IMR-90 (cell line): ENCODE measurements around the gene CCDC107. TPM values are rescaled to one million over a fixed set of nuclear protein-coding genes. Genes with fewer than 3 reads are reported as not detected.

Experiments
- ATAC-seq: fragments of 200-7000 bp; cut with Tn5 transposase; 2 replicates; pipeline ENCODE4 v1.9.1; 2020; ENCODE audit warnings: low read depth, mild to moderate bottlenecking, moderate library complexity
- BruUV-seq: library from RNA; stranded (reverse); fragments of 400-500 nt; replicated peaks from 2 replicates; lab custom pipeline; 2021; lab: Mats Ljungman, UMichigan
- CTCF ChIA-PET: fragments of 300-600 bp; formaldehyde crosslinking; extraction: SDS; loops from one replicate; lab custom pipeline; 2021; ENCODE audit warnings: antibody characterized with exemption; lab: Yijun Ruan, JAX
- POLR2A ChIA-PET: fragments of 300-600 bp; sonication (Branson Sonifier 250); formaldehyde crosslinking; loops from one replicate; lab custom pipeline; 2022; ENCODE audit warnings: antibody characterized with exemption; ENCODE audit not compliant: unreplicated experiment; lab: Charles Lee
- DNase-seq: peaks from one replicate; pipeline ENCODE4 v3.0.0; 2013
- H2AFZ ChIP-seq: replicated peaks from 2 replicates; pipeline ENCODE3; 2013; ENCODE audit warnings: low read length, mild to moderate bottlenecking; ENCODE audit not compliant: poor library complexity
- H2AK5ac ChIP-seq: 2 replicates; pipeline ENCODE4 v1.6.1; 2013; ENCODE audit warnings: low read depth, low read length, inconsistent platforms
- H2AK9ac ChIP-seq: replicated peaks from 2 replicates; pipeline ENCODE3; 2013; ENCODE audit warnings: mild to moderate bottlenecking, low read depth, low read length, moderate library complexity; ENCODE audit not compliant: poor library complexity
- H2BK120ac ChIP-seq: 2 replicates; pipeline ENCODE4 v1.6.1; 2013; ENCODE audit warnings: low read depth, low read length, inconsistent platforms
- H2BK15ac ChIP-seq: 3 replicates; pipeline ENCODE4 v1.6.1; 2013; ENCODE audit warnings: low read depth, low read length, inconsistent platforms
- H2BK20ac ChIP-seq: 2 replicates; pipeline ENCODE4 v1.6.1; 2013; ENCODE audit warnings: low read depth, mild to moderate bottlenecking, inconsistent platforms, low read length, moderate library complexity
- H2BK5ac ChIP-seq: 2 replicates; pipeline ENCODE4 v1.6.1; 2013; ENCODE audit warnings: mild to moderate bottlenecking, low read depth, low read length, inconsistent platforms; ENCODE audit not compliant: poor library complexity, severe bottlenecking
- H3K14ac ChIP-seq: replicated peaks from 2 replicates; pipeline ENCODE4 v1.6.1; 2013; ENCODE audit warnings: low read depth, low read length, inconsistent platforms
- H3K18ac ChIP-seq: 2 replicates; pipeline ENCODE4 v1.6.1; 2013; ENCODE audit warnings: low read depth, low read length, control low read depth
- H3K23ac ChIP-seq: 2 replicates; pipeline ENCODE4 v1.6.1; 2013; ENCODE audit warnings: low read depth, low read length, inconsistent platforms
- H3K27ac ChIP-seq: 2 replicates; pipeline ENCODE4 v1.5.1; 2013; ENCODE audit warnings: mild to moderate bottlenecking, control low read depth, low read length; ENCODE audit not compliant: insufficient read depth
- H3K27me3 ChIP-seq: 2 replicates; pipeline ENCODE4 v1.6.1; 2013; ENCODE audit warnings: low read length; ENCODE audit not compliant: control insufficient read depth, insufficient read depth
- H3K36me3 ChIP-seq: 2 replicates; pipeline ENCODE4 v1.6.1; 2013; ENCODE audit warnings: low read length, mixed read lengths; ENCODE audit not compliant: control insufficient read depth, insufficient read depth
- H3K4ac ChIP-seq: 2 replicates; pipeline ENCODE4 v1.6.1; 2013; ENCODE audit warnings: low read depth, low read length, inconsistent platforms
- H3K4me1 ChIP-seq: 2 replicates; pipeline ENCODE4 v1.6.1; 2013; ENCODE audit warnings: low read length, mixed read lengths; ENCODE audit not compliant: control insufficient read depth, insufficient read depth
- H3K4me2 ChIP-seq: 2 replicates; pipeline ENCODE4 v1.6.1; 2013; ENCODE audit warnings: low read depth, mild to moderate bottlenecking, control low read depth, low read length, moderate library complexity
- H3K4me3 ChIP-seq: 2 replicates; pipeline ENCODE4 v1.5.1; 2013; ENCODE audit warnings: low read depth, mild to moderate bottlenecking, control low read depth, low read length, moderate library complexity; ENCODE audit not compliant: insufficient read depth
- H3K56ac ChIP-seq: 2 replicates; pipeline ENCODE4 v1.6.1; 2013; ENCODE audit warnings: low read length, inconsistent platforms; ENCODE audit not compliant: insufficient read depth; ENCODE audit errors: extremely low read depth
- H3K79me1 ChIP-seq, 2 experiments: 2 replicates each; pipeline ENCODE4 v1.6.1; 2013; ENCODE audit warnings: low read length in 2 of 2, inconsistent platforms in 1 of 2, low read depth in 1 of 2
- H3K9ac ChIP-seq: 2 replicates; pipeline ENCODE4 v1.6.1; 2013; ENCODE audit warnings: low read depth, low read length, control low read depth
- H3K9me1 ChIP-seq: 2 replicates; pipeline ENCODE4 v1.6.1; 2013; ENCODE audit warnings: low read length, inconsistent platforms; ENCODE audit not compliant: insufficient read depth
- H3K9me3 ChIP-seq: 2 replicates; pipeline ENCODE4 v1.6.1; 2013; ENCODE audit warnings: low read length; ENCODE audit not compliant: control insufficient read depth, insufficient read depth
- H4K20me1 ChIP-seq: 2 replicates; pipeline ENCODE4 v1.6.1; 2013; ENCODE audit warnings: low read length, inconsistent platforms; ENCODE audit not compliant: insufficient read depth
- H4K5ac ChIP-seq: 2 replicates; pipeline ENCODE4 v1.6.1; 2013; ENCODE audit warnings: mild to moderate bottlenecking, low read depth, low read length, control low read depth
- H4K8ac ChIP-seq, 2 experiments: 2 replicates each; pipeline ENCODE4 v1.6.1; 2013; ENCODE audit warnings: low read depth in 2 of 2, low read length in 2 of 2, control low read depth in 1 of 2, inconsistent platforms in 1 of 2
- H4K91ac ChIP-seq: 2 replicates; pipeline ENCODE4 v1.6.1; 2013; ENCODE audit warnings: low read depth, low read length, inconsistent platforms; ENCODE audit not compliant: insufficient read depth
- BHLHE40 ChIP-seq: fragments of 150-350 bp; IDR thresholded peaks from 2 replicates; pipeline ENCODE4 v1.6.1; 2016; ENCODE audit warnings: mild to moderate bottlenecking, low read depth, low read length
- CEBPB ChIP-seq: IDR thresholded peaks from 2 replicates; pipeline ENCODE4 v1.6.1; 2012; ENCODE audit warnings: low read depth, low read length, improper control_type of control experiment
- CHD1 ChIP-seq: IDR thresholded peaks from 2 replicates; pipeline ENCODE4 v1.6.1; 2012; ENCODE audit warnings: low read depth, low read length, improper control_type of control experiment
- FOS ChIP-seq: fragments of 150-350 bp; IDR thresholded peaks from 2 replicates; pipeline ENCODE4 v1.6.1; 2016; ENCODE audit warnings: low read depth, low read length
- MAFK ChIP-seq: IDR thresholded peaks from 2 replicates; pipeline ENCODE4 v1.6.1; 2012; ENCODE audit warnings: low read depth, low read length, improper control_type of control experiment
- MAZ ChIP-seq: IDR thresholded peaks from 2 replicates; pipeline ENCODE4 v1.6.1; 2012; ENCODE audit warnings: low read depth, mild to moderate bottlenecking, low read length, improper control_type of control experiment, moderate library complexity, borderline replicate concordance
- NFE2L2 ChIP-seq: fragments of 150-350 bp; IDR thresholded peaks from 2 replicates; pipeline ENCODE4 v1.6.1; 2016; ENCODE audit warnings: low read depth, mild to moderate bottlenecking, low read length
- POLR2A ChIP-seq: IDR thresholded peaks from 2 replicates; pipeline ENCODE4 v1.6.1; 2012; ENCODE audit warnings: mild to moderate bottlenecking, low read depth, low read length
- RAD21 ChIP-seq: IDR thresholded peaks from 2 replicates; pipeline ENCODE4 v1.6.1; 2012; ENCODE audit warnings: low read length, improper control_type of control experiment
- RCOR1 ChIP-seq: IDR thresholded peaks from 2 replicates; pipeline ENCODE4 v1.6.1; 2012; ENCODE audit warnings: mild to moderate bottlenecking, low read length, improper control_type of control experiment; ENCODE audit not compliant: insufficient replicate concordance
- RFX5 ChIP-seq: IDR thresholded peaks from 2 replicates; pipeline ENCODE4 v1.8.0; 2012; ENCODE audit warnings: low read depth, mild to moderate bottlenecking, low read length, moderate library complexity
- SMC3 ChIP-seq: fragments of 150-350 bp; IDR thresholded peaks from 2 replicates; pipeline ENCODE4 v1.6.1; 2016; ENCODE audit warnings: low read depth, mild to moderate bottlenecking, antibody characterized with exemption, low read length, moderate library complexity
- WGBS, 2 experiments: methylation state at CpG; one replicate each; pipeline versions ENCODE4 v1.1.5 to v1.1.7; 2013; ENCODE audit warnings: missing lambda C conversion rate in 2 of 2; ENCODE audit not compliant: insufficient read length in 1 of 2; ENCODE audit errors: extremely low coverage in 2 of 2; 5-methylcytosine and 5-hydroxymethylcytosine counted together
- dilution Hi-C: fragments of 300-500 bp; cut with HindIII; formaldehyde crosslinking; loops from one replicate; pipeline ENCODE4 v1.14.3; 2018; ENCODE audit warnings: low sequenced_read_pairs; ENCODE audit not compliant: unreplicated experiment
- in situ Hi-C: fragments of 300-500 bp; cut with MboI; formaldehyde crosslinking; loops from 3 replicates; pipeline ENCODE4 v1.14.3; 2019; ENCODE audit warnings: low sequenced_read_pairs, inconsistent platforms, mixed read lengths
- intact Hi-C: fragments of 100-400 bp; cut with micrococcal nuclease; formaldehyde crosslinking; loops from 2 replicates; pipeline ENCODE4 v1.10.0; 2022
- polyA plus RNA-seq, 3 experiments: library from polyadenylated mRNA; depleted of rRNA; stranded (reverse); fragments of >200 nt; gene quantifications; 2 replicates each; pipeline ENCODE4 v1.2.3, GENCODE V29; 2012; ENCODE audit warnings: low replicate concordance in 1 of 3
- total RNA-seq: library from RNA; depleted of rRNA; stranded (reverse); fragments of >200 nt; gene quantifications from 2 replicates; pipeline ENCODE4 v1.2.3, GENCODE V29; 2012
- TF ChIP-seq, protein P1 (sequence below): fragments of 150-350 bp; IDR thresholded peaks from 2 replicates; pipeline ENCODE4 v1.6.1; 2017; ENCODE audit warnings: mild to moderate bottlenecking, antibody characterized with exemption, low read length, low read depth
- TF ChIP-seq, protein P2 (sequence below): conservative IDR thresholded peaks from 2 replicates; pipeline ENCODE4 v1.5.1; 2012; ENCODE audit warnings: mild to moderate bottlenecking, low read depth, low read length, improper control_type of control experiment
- TF ChIP-seq, protein P3 (sequence below): fragments of 150-350 bp; IDR thresholded peaks from 2 replicates; pipeline ENCODE4 v1.6.1; 2016; ENCODE audit warnings: low read depth, mild to moderate bottlenecking, low read length, moderate library complexity, borderline replicate concordance

CCDC107 gene
- total and polyA plus RNA-seq, 2 of the 4 experiments (the other 2 are of a cell fraction), result 6.8 to 21.1 TPM

DNA sequence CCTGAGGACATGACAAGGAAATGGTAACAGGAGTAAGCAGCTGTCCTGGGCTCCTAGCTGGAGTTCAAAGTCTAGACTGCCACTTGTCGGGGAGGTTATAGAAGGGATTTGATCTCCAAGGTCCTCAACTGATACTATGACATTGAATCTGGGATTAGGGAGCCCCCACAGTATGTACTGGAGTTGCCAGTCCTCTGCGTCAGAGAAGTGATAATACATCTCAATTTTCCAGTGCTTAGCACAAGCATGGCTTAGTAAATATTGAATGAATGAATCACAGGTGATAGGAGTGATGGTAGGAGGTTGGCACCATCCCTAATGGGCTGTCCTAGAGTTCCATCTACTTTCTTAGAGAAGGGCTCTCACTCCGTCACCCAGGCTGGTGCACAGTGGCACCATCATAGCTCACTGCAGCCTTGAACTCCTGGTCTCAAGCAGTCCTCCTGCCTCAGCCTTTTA, 37.9 kb downstream of the CCDC107 start:
- H3K4me2 ChIP-seq, result no peak overlapping the region
- H3K36me3 ChIP-seq, result peaks cover 52% of the 10 kb centered on the region
- no peak overlapping the region for H3K4me3 ChIP-seq
- TF ChIP-seq FOS (no peak), CHD1 (no peak), POLR2A (no peak), SMC3 (no peak), BHLHE40 (no peak), RAD21 (no peak), NFE2L2 (no peak), RFX5 (no peak), MAFK (no peak), RCOR1 (no peak), MAZ (no peak), CEBPB (no peak)
- TF ChIP-seq, protein P1, sequence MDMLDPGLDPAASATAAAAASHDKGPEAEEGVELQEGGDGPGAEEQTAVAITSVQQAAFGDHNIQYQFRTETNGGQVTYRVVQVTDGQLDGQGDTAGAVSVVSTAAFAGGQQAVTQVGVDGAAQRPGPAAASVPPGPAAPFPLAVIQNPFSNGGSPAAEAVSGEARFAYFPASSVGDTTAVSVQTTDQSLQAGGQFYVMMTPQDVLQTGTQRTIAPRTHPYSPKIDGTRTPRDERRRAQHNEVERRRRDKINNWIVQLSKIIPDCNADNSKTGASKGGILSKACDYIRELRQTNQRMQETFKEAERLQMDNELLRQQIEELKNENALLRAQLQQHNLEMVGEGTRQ, result no peak
- TF ChIP-seq, protein P2, sequence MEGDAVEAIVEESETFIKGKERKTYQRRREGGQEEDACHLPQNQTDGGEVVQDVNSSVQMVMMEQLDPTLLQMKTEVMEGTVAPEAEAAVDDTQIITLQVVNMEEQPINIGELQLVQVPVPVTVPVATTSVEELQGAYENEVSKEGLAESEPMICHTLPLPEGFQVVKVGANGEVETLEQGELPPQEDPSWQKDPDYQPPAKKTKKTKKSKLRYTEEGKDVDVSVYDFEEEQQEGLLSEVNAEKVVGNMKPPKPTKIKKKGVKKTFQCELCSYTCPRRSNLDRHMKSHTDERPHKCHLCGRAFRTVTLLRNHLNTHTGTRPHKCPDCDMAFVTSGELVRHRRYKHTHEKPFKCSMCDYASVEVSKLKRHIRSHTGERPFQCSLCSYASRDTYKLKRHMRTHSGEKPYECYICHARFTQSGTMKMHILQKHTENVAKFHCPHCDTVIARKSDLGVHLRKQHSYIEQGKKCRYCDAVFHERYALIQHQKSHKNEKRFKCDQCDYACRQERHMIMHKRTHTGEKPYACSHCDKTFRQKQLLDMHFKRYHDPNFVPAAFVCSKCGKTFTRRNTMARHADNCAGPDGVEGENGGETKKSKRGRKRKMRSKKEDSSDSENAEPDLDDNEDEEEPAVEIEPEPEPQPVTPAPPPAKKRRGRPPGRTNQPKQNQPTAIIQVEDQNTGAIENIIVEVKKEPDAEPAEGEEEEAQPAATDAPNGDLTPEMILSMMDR, result no peak
- TF ChIP-seq, protein P3, sequence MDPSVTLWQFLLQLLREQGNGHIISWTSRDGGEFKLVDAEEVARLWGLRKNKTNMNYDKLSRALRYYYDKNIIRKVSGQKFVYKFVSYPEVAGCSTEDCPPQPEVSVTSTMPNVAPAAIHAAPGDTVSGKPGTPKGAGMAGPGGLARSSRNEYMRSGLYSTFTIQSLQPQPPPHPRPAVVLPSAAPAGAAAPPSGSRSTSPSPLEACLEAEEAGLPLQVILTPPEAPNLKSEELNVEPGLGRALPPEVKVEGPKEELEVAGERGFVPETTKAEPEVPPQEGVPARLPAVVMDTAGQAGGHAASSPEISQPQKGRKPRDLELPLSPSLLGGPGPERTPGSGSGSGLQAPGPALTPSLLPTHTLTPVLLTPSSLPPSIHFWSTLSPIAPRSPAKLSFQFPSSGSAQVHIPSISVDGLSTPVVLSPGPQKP, result no peak

More for the DNA sequence above, 37.9 kb downstream of the CCDC107 start:
- Histone ChIP-seq H4K5ac (no peak overlapping the region; the same call in 1 of the 2 replicates), H3K27me3 (no peaks in the 10 kb centered on the region), H3K56ac (no peak overlapping the region), H3K9ac (no peak overlapping the region), H4K91ac (no peak overlapping the region; the same call in 1 of the 2 replicates), H3K9me1 (peaks cover 10% of the 10 kb centered on the region), H4K20me1 (peaks cover 22% of the 10 kb centered on the region), H3K18ac (no peak overlapping the region), H2BK15ac (no peak overlapping the region), H3K27ac (peak overlapping the region; percentile 4; the same call in 1 of the 2 replicates), H2AK9ac (no peak overlapping the region), H2AFZ (peak overlapping the region; percentile 38), H3K23ac (peak overlapping the region; percentile 29; the same call in 1 of the 2 replicates), H2BK20ac (0 out of 2 replicates have a peak overlapping the region, but pooled peaks have one; percentile 20), H2BK120ac (no peak overlapping the region), H3K9me3 (no peaks in the 10 kb centered on the region), H4K8ac (peak overlapping the region in 1 of 2 experiments; percentile 38; a peak in 1 of 4 replicates), H2AK5ac (no peak overlapping the region), H3K4me1 (peaks cover 9% of the 10 kb centered on the region), H3K79me1 (peaks cover 10 to 53% of the 10 kb centered on the region in 2 experiments), H3K4ac (peak overlapping the region; percentile 31; the same call in 1 of the 2 replicates), H2BK5ac (peak overlapping the region; percentile 79), H3K14ac (peak overlapping the region; percentile 10)
- DNase-seq (peak; percentile 22), ATAC-seq (0 out of 2 replicates have a peak, but pooled peaks have one; percentile 1)
- 86% methylated on average over 1 of the region's 3 CpGs; no CpG with 5 or more reads in 1 of the 2 experiments for WGBS, 2 experiments
- dilution Hi-C loops (no loop called here), intact Hi-C loops (loop anchor here (1.0 kb wide), 1 partner anchor 31 kb away; no protein-coding TSS in a partner anchor), in situ Hi-C loops (no loop called here)
- ChIA-PET POLR2A (interaction anchor here (0.7 to 1.7 kb wide), 3 partner anchors 8 to 32 kb away, joined by 3 to 10 read pairs (median 4); no protein-coding TSS in a partner anchor), CTCF (interaction anchor here (1.0 to 2.2 kb wide), 9 partner anchors 8 to 49 kb away, joined by 3 to 11 read pairs (median 6); partner anchors contain the start of genes CCDC107, CREB3, RMRP and TLN1)
- no TSS peak for BruUV-seq
